GM12878 (cell line): Measurements from ENCODE around the gene ERVFRD-1. TPM values are rescaled to one million over a fixed set of nuclear protein-coding genes. Genes with fewer than 3 reads are reported as not detected.
A peak's percentile ranks its signal among the peaks of the same experiment; 100 is the strongest.

Experiments
- ATAC-seq: fragments of 200-7000 bp; cut with Tn5 transposase; 3 replicates; pipeline ENCODE4 v1.9.1; 2020; ENCODE audit warnings: mild to moderate bottlenecking, moderate library complexity
- Bru-seq: library from RNA; stranded (reverse); fragments of 400-500 nt; gene quantifications from one replicate; lab custom pipeline; 2021; lab: Mats Ljungman, UMichigan
- BruChase-seq, 2 experiments: library from RNA; stranded (reverse); fragments of 400-500 nt; gene quantifications; one replicate each; lab custom pipeline; 2021; lab: Mats Ljungman, UMichigan
- BruUV-seq: library from RNA; stranded (reverse); fragments of 400-500 nt; replicated peaks from 2 replicates; lab custom pipeline; 2021; lab: Mats Ljungman, UMichigan
- CTCF ChIA-PET: fragments of 300-600 bp; sonication (Branson Sonifier 250); formaldehyde crosslinking; extraction: SDS; loops from one replicate; lab custom pipeline; 2021; ENCODE audit warnings: inconsistent platforms; lab: Yijun Ruan, JAX
- POLR2A ChIA-PET: fragments of 350-600 bp; formaldehyde crosslinking; extraction: SDS; loops from one replicate; lab custom pipeline; 2021; ENCODE audit warnings: inconsistent platforms; lab: Charles Lee
- RAD21 ChIA-PET: fragments of 300-600 bp; sonication (Branson Sonifier 250); formaldehyde crosslinking; loops from one replicate; lab custom pipeline; 2023; ENCODE audit warnings: antibody characterized with exemption; ENCODE audit not compliant: unreplicated experiment; lab: Charles Lee
- SMC1A ChIA-PET: fragments of 300-600 bp; sonication (Branson Sonifier 250); formaldehyde crosslinking; loops from one replicate; lab custom pipeline; 2023; ENCODE audit not compliant: unreplicated experiment, uncharacterized antibody; lab: Charles Lee
- DNase-seq: peaks from one replicate; pipeline ENCODE4 v3.0.0-alpha.2; 2011; ENCODE audit warnings: low read depth, low spot score
- FAIRE-seq: peaks from 3 replicates; lab custom pipeline; 2011; peaks lifted over from hg19 to GRCh38; lab: Jason Lieb, UNC
- H2AFZ ChIP-seq: 2 replicates; pipeline ENCODE4 v1.6.0; 2011; ENCODE audit warnings: low read depth, low read length, control low read depth; ENCODE audit not compliant: control insufficient read depth
- H3K27ac ChIP-seq: 2 replicates; pipeline ENCODE4 v1.5.1; 2011; ENCODE audit warnings: control low read depth; ENCODE audit not compliant: control insufficient read depth, insufficient read depth
- H3K27me3 ChIP-seq, 2 experiments: replicated peaks in 1 of 2; 2 replicates each; pipeline versions ENCODE4 v1.6.0 to v1.6.1; 2011; ENCODE audit warnings: low read length in 1 of 2; ENCODE audit not compliant: control insufficient read depth in 2 of 2, insufficient read depth in 2 of 2
- H3K36me3 ChIP-seq, 2 experiments: 2 replicates each; pipeline ENCODE4 v1.5.1; 2011; ENCODE audit warnings: low read length in 1 of 2; ENCODE audit not compliant: control insufficient read depth in 2 of 2, insufficient read depth in 2 of 2
- H3K4me1 ChIP-seq: 2 replicates; pipeline ENCODE4 v1.6.1; 2011; ENCODE audit warnings: mild to moderate bottlenecking, low read length, moderate library complexity, mixed read lengths; ENCODE audit not compliant: control insufficient read depth, insufficient read depth
- H3K4me2 ChIP-seq: 2 replicates; pipeline ENCODE4 v1.6.0; 2011; ENCODE audit warnings: control low read depth; ENCODE audit not compliant: control insufficient read depth, insufficient read depth
- H3K4me3 ChIP-seq: fragments of 200-600 bp; sonication (generic); 2 replicates; pipeline ENCODE4 v1.5.1; 2016
- H3K79me2 ChIP-seq: 2 replicates; pipeline ENCODE4 v1.6.0; 2011; ENCODE audit warnings: low read length; ENCODE audit not compliant: control insufficient read depth, insufficient read depth
- H3K9ac ChIP-seq: 2 replicates; pipeline ENCODE4 v1.8.0; 2011; ENCODE audit warnings: low read length, control low read depth, mixed read lengths; ENCODE audit not compliant: control insufficient read depth, insufficient read depth
- H3K9me3 ChIP-seq: replicated peaks from 3 replicates; pipeline ENCODE4 v1.5.1; 2011; ENCODE audit warnings: mild to moderate bottlenecking, low read length; ENCODE audit not compliant: control insufficient read depth, insufficient read depth
- H4K20me1 ChIP-seq: 2 replicates; pipeline ENCODE4 v1.6.0; 2011; ENCODE audit not compliant: control insufficient read depth, insufficient read depth
- CBFB ChIP-seq: IDR thresholded peaks from 2 replicates; pipeline ENCODE4 v1.6.1; 2016; ENCODE audit warnings: antibody characterized with exemption, low read depth
- EP300 ChIP-seq, 2 experiments: fragments of 150-350 bp in 1 of 2; IDR thresholded peaks; 2 replicates each; pipeline ENCODE4 v1.6.1; 2011 to 2012; ENCODE audit warnings: low read depth in 2 of 2, low read length in 2 of 2, borderline replicate concordance in 1 of 2, improper control_type of control experiment in 1 of 2, inconsistent platforms in 1 of 2; ENCODE audit not compliant: control insufficient read depth in 1 of 2
- HDAC2 ChIP-seq: fragments of 200-600 bp; sonication (generic); IDR thresholded peaks from 2 replicates; pipeline ENCODE4 v1.6.1; 2017
- POU2F2 ChIP-seq: IDR thresholded peaks from 3 replicates; pipeline ENCODE4 v1.6.1; 2011; ENCODE audit warnings: low read depth, mild to moderate bottlenecking, low read length, borderline replicate concordance
- SUPT20H ChIP-seq: IDR thresholded peaks from 2 replicates; pipeline ENCODE4 v1.6.1; 2011; ENCODE audit warnings: low read depth, mild to moderate bottlenecking, low read length, moderate library complexity, borderline replicate concordance; ENCODE audit not compliant: control insufficient read depth
- ZBED1 ChIP-seq: IDR thresholded peaks from 2 replicates; pipeline ENCODE4 v1.6.1; 2016; ENCODE audit warnings: borderline replicate concordance
- WGBS: methylation state at CpG from one replicate; pipeline ENCODE4 v1.1.6; 2016; ENCODE audit warnings: low lambda C conversion rate; ENCODE audit not compliant: insufficient replicate concordance, insufficient coverage; ENCODE audit errors: missing lambda C conversion rate; 5-methylcytosine and 5-hydroxymethylcytosine counted together
- in situ Hi-C: fragments of 300-500 bp; cut with MboI; formaldehyde crosslinking; loops from 9 replicates; pipeline ENCODE4 v1.14.3; 2018; ENCODE audit warnings: mixed read lengths
- intact Hi-C: fragments of 100-400 bp; cut with micrococcal nuclease; formaldehyde crosslinking; loops from one replicate; pipeline ENCODE4 v1.14.2; 2022; ENCODE audit not compliant: unreplicated experiment
- long read RNA-seq, 2 experiments: library from polyadenylated mRNA; unstranded; transcript quantifications; one replicate each; pipeline ENCODE4 v2.0.0, GENCODE V29; 2019 to 2020
- polyA minus RNA-seq, 3 experiments: library from RNA; depleted of rRNA, polyadenylated mRNA; stranded (reverse); fragments of >200 nt; gene quantifications; 2 replicates each; pipeline ENCODE4 v1.2.3, GENCODE V29; 2011
- polyA plus RNA-seq, 11 experiments: library from polyadenylated mRNA; depleted of rRNA in 4 of 11; unstranded in 6 of 11; stranded (reverse) in 5 of 11; fragments of >200 nt; fragmentation: Nextera tagmentation in 4 of 11; fragmentation: Illumina TruSeq in 1 of 11; extraction: Ambion mirVana in 4 of 11; extraction: Trizol in 1 of 11; gene quantifications; 1 replicate in 1 of 11; 2 replicates in 10 of 11; pipeline versions ENCODE4 v1.2.1 to v1.2.3, GENCODE V29; 2011 to 2016; ENCODE audit warnings: inconsistent platforms in 2 of 11, missing spikeins in 2 of 11, low read depth in 1 of 11
- total RNA-seq, 4 experiments: library from RNA; depleted of rRNA in 3 of 4; stranded (reverse); fragments of >200 nt in 3 of 4; fragmentation: Illumina TruSeq in 1 of 4; extraction: Trizol in 1 of 4; gene quantifications; 2 replicates each; pipeline versions ENCODE4 v1.2.1 to v1.2.3, GENCODE V29; 2013 to 2021
- TF ChIP-seq, protein P1 (sequence below): fragments of 450-650 bp; IDR thresholded peaks from 2 replicates; pipeline ENCODE4 v1.6.1; 2014; ENCODE audit warnings: mild to moderate bottlenecking
- TF ChIP-seq, protein P2 (sequence below): fragments of 450-650 bp; IDR thresholded peaks from 2 replicates; pipeline ENCODE4 v1.6.1; 2017; ENCODE audit warnings: borderline replicate concordance
- TF ChIP-seq, protein P3 (sequence below): fragments of 450-650 bp; IDR thresholded peaks from 2 replicates; pipeline ENCODE4 v1.6.1; 2018; ENCODE audit warnings: mild to moderate bottlenecking, low read depth, moderate library complexity; ENCODE audit not compliant: partially characterized antibody
- TF ChIP-seq, protein P4 (sequence below): IDR thresholded peaks from 2 replicates; pipeline ENCODE4 v1.6.1; 2012; ENCODE audit warnings: low read depth, low read length, improper control_type of control experiment

Gene ERVFRD-1, protein sequence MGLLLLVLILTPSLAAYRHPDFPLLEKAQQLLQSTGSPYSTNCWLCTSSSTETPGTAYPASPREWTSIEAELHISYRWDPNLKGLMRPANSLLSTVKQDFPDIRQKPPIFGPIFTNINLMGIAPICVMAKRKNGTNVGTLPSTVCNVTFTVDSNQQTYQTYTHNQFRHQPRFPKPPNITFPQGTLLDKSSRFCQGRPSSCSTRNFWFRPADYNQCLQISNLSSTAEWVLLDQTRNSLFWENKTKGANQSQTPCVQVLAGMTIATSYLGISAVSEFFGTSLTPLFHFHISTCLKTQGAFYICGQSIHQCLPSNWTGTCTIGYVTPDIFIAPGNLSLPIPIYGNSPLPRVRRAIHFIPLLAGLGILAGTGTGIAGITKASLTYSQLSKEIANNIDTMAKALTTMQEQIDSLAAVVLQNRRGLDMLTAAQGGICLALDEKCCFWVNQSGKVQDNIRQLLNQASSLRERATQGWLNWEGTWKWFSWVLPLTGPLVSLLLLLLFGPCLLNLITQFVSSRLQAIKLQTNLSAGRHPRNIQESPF
- not detected in 2 replicates for total RNA-seq (2013; cell fraction: nucleolus; rRNA removed)
- total RNA-seq (2014; rRNA removed) (not detected in 2 replicates), total RNA-seq (2014; rRNA removed; fragmentation: Illumina TruSeq; extraction: Trizol) (not detected in 2 replicates), total RNA-seq (2021) (not detected in 2 replicates), polyA plus RNA-seq (2011; rRNA removed) (not detected in 2 replicates), polyA plus RNA-seq (2014; fragmentation: Illumina TruSeq; extraction: Trizol) (0.03 and 0.06 TPM in 2 replicates), polyA plus RNA-seq (2014; fragmentation: Nextera tagmentation; extraction: Ambion mirVana) (not detected), polyA plus RNA-seq (2014; rRNA removed) (not detected in 2 replicates), polyA plus RNA-seq (2016; fragmentation: Nextera tagmentation; extraction: Ambion mirVana) (under 1 TPM; 0.07 to 0.11 TPM), polyA minus RNA-seq (2011; rRNA and poly(A)+ RNA removed) (not detected in 2 replicates), Bru-seq, nascent RNA (percentile 8 among the genes with signal in this experiment), BruChase-seq, experiment 1, labeled RNA remaining after a 6-hour chase (not detected), BruChase-seq, experiment 2, labeled RNA remaining after a 2-hour chase (not detected)
- not detected for polyA plus RNA-seq (2011; ENCODE audit: low read depth)
- not detected in 2 replicates for polyA plus RNA-seq (2011; cell fraction: cytosol; rRNA removed)
- not detected in 2 replicates for polyA plus RNA-seq (2011; cell fraction: nucleus; rRNA removed)
- polyA plus RNA-seq (2012), result 0.11 and 0.12 TPM in 2 replicates
- polyA minus RNA-seq (2011; cell fraction: cytosol; rRNA and poly(A)+ RNA removed), result not detected in 2 replicates
- not detected in 2 replicates for polyA minus RNA-seq (2011; cell fraction: nucleus; rRNA and poly(A)+ RNA removed)
- long read RNA-seq, experiment 1, result 0 reads
- long read RNA-seq, experiment 2, result 0 reads

DNA sequence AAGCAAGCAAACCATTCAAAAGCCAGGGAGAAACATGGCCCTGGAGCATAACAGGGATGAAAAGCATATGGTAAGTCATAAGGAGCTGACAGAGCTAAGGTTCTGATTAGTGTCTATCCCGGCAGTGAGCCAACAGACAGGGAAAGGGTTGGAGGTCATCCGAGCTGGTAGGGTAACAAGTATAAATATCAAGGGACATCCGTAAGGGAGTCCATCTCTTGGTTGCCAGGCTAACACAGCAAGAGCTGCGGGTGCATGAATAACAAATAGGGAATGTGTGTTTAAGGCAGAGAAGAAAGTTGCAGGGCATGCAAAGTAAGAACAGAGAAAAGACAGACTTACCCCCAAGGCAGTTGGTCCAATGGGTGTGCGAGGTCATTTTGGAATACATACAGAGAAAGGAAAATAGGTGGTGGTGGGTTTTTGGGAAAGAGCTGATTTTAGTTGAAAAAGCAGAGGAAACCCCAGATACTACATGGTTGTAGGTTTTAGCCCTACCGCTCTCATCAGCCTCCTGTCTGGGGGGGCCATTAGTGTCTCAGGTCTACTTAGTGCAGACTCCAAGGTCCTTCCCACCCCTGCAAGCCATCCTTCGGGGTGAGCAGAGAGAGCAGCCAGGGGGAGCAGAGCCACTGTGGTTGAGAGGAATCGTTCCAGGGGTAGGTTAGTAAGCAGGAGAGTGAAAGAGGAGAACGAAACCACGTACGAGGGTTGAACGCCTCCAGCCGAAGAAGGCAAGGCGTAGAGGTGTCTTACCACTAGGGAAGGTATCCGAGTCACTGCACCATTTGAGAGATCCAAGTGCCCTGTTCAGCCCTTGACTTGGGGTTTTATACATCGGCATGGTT, at the start of gene ERVFRD-1:
TSS of gene ERVFRD-1 (minus strand) at position 805 of the 848 bp plus-strand sequence. CDS start 6,415 bp downstream, outside the sequence.
- no peak within 1 kb of the TSS for H3K9ac ChIP-seq
- no TSS peak for BruUV-seq
- no peak for DNase-seq
- TF ChIP-seq SUPT20H (no peak), EP300 (IDR thresholded peaks at IDR 0.05; ENCODE audit: borderline replicate concordance in 1 of 2, control insufficient read depth in 1 of 2, low read depth in 2 of 2, low read length in 2 of 2) (no peak), POU2F2 (no peak), HDAC2 (no peak), ZBED1 (no peak), CBFB (no peak)
- TF ChIP-seq, protein P1, sequence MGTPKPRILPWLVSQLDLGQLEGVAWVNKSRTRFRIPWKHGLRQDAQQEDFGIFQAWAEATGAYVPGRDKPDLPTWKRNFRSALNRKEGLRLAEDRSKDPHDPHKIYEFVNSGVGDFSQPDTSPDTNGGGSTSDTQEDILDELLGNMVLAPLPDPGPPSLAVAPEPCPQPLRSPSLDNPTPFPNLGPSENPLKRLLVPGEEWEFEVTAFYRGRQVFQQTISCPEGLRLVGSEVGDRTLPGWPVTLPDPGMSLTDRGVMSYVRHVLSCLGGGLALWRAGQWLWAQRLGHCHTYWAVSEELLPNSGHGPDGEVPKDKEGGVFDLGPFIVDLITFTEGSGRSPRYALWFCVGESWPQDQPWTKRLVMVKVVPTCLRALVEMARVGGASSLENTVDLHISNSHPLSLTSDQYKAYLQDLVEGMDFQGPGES, result no peak
- TF ChIP-seq, protein P2, sequence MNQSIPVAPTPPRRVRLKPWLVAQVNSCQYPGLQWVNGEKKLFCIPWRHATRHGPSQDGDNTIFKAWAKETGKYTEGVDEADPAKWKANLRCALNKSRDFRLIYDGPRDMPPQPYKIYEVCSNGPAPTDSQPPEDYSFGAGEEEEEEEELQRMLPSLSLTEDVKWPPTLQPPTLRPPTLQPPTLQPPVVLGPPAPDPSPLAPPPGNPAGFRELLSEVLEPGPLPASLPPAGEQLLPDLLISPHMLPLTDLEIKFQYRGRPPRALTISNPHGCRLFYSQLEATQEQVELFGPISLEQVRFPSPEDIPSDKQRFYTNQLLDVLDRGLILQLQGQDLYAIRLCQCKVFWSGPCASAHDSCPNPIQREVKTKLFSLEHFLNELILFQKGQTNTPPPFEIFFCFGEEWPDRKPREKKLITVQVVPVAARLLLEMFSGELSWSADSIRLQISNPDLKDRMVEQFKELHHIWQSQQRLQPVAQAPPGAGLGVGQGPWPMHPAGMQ, result no peak
- TF ChIP-seq, protein P3, sequence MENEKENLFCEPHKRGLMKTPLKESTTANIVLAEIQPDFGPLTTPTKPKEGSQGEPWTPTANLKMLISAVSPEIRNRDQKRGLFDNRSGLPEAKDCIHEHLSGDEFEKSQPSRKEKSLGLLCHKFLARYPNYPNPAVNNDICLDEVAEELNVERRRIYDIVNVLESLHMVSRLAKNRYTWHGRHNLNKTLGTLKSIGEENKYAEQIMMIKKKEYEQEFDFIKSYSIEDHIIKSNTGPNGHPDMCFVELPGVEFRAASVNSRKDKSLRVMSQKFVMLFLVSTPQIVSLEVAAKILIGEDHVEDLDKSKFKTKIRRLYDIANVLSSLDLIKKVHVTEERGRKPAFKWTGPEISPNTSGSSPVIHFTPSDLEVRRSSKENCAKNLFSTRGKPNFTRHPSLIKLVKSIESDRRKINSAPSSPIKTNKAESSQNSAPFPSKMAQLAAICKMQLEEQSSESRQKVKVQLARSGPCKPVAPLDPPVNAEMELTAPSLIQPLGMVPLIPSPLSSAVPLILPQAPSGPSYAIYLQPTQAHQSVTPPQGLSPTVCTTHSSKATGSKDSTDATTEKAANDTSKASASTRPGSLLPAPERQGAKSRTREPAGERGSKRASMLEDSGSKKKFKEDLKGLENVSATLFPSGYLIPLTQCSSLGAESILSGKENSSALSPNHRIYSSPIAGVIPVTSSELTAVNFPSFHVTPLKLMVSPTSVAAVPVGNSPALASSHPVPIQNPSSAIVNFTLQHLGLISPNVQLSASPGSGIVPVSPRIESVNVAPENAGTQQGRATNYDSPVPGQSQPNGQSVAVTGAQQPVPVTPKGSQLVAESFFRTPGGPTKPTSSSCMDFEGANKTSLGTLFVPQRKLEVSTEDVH, result no peak
- TF ChIP-seq, protein P4, sequence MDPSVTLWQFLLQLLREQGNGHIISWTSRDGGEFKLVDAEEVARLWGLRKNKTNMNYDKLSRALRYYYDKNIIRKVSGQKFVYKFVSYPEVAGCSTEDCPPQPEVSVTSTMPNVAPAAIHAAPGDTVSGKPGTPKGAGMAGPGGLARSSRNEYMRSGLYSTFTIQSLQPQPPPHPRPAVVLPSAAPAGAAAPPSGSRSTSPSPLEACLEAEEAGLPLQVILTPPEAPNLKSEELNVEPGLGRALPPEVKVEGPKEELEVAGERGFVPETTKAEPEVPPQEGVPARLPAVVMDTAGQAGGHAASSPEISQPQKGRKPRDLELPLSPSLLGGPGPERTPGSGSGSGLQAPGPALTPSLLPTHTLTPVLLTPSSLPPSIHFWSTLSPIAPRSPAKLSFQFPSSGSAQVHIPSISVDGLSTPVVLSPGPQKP, result no peak

More for the DNA sequence above, at the start of gene ERVFRD-1:
- SMC1A ChIA-PET, result interaction anchor here (1.1 kb wide), 1 partner anchor 12 kb away, joined by 6 read pairs; no protein-coding TSS in a partner anchor
- intact Hi-C loops, result no loop called here
- FAIRE-seq (no peak), ATAC-seq (no peak)
- H3K4me3 ChIP-seq, result no peak within 1 kb of the TSS
- H3K4me2 ChIP-seq, result no peak within 1 kb of the TSS
- no peaks in the 10 kb centered on the region for H3K9me3 ChIP-seq
- in situ Hi-C loops, result no loop called here
- no peak within 1 kb of the TSS for H3K27ac ChIP-seq
- RAD21 ChIA-PET, result no interaction called here
- CTCF ChIA-PET, result interaction anchor here (0.6 to 0.8 kb wide), 2 partner anchors 18 to 341 kb away, joined by 3 read pairs; no protein-coding TSS in a partner anchor
- no peaks in the 10 kb centered on the region for H3K27me3 ChIP-seq
- no peaks in the 10 kb centered on the region for H3K36me3 ChIP-seq
- POLR2A ChIA-PET, result no interaction called here
- no peaks in the 10 kb centered on the region for H3K4me1 ChIP-seq
- H2AFZ ChIP-seq, result no peak within 1 kb of the TSS
- no peaks in the 10 kb centered on the region for H4K20me1 ChIP-seq
- WGBS, result 97% methylated on average over 16 of the region's 16 CpGs
- peaks cover 26% of the 10 kb centered on the region for H3K79me2 ChIP-seq
